HG02943 (cell line): ENCODE results near the gene ELMOD1.

ENCODE experiments used
- ATAC-seq: cut with Tn5 transposase; IDR thresholded peaks from one replicate; pipeline ENCODE4 v1.9.1; 2021; ENCODE audit warnings: mild to moderate bottlenecking, low read depth, moderate library complexity; ENCODE audit not compliant: unreplicated experiment

ELMOD1 gene

GRCh38 chr11:107625685-107625989, 34.7 kb downstream of the ELMOD1 start:
- ATAC-seq, result no peak

- no peak for ATAC-seq
Observed at GRCh38 chr11:107631043-107631442, 40.1 kb downstream of the ELMOD1 start.

DNA sequence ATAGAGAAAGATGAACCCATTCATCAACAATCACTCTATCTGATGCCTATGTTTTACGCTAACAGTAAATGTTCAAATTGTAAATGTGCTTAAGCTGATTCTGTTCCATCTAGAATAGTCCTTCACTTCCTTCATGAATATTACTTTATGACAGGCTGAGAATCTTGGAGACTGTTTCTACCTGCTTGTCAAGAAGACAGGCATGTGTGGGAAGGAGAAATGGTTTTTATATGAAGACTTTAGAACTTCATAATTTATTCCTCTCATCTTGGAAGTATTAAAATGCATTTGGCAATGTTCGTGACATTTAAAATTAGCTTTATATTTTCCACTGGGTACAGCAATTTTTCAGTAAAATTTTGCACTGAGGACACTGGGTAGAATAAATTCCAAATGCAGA, 41.0 kb downstream of the ELMOD1 start:
- no peak for ATAC-seq

GRCh38 chr11:107646783-107647182, 55.8 kb downstream of the ELMOD1 start:
- ATAC-seq, result no peak

- no peak for ATAC-seq
Observed at GRCh38 chr11:107648242-107648641, 57.3 kb downstream of the ELMOD1 start.

DNA sequence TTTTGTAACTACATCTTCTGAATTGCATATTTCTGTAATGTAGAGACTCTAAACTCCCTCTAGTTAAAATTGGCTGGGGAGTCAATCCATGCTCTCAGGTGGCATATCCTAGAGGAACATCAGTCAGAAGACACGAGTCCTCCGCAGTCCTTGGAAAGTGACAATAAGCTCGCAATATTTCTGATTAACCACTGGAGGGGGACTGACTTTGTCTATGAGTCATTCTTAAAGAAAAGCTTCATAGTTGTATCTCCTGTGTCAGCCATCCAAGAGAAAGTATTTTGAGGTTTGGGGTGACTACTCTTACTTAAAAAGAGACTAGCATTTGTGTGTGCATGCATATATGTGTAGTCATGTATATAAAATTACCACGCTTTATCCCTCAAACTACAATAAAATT, 60.7 kb downstream of the ELMOD1 start:
- ATAC-seq, result no peak

DNA sequence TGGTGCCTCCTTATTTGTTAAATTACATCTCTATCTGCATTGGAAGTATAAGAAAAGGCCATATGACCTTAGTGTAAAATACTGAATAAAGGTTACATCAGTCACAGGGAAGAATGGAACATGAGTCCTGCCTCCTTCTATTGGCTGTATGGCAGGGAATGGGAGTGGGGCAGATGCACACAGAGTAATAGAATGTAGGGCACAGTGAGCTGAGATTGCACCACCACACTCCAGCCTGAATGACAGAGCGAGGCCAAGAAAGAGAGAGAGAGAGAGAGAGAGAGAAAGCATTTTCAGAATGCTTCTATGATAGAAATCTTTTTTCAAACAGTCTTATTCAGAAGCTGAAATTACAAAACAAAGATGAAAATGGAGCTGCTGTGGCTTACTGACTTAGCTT, 62.1 kb downstream of the ELMOD1 start:
- no peak for ATAC-seq

DNA sequence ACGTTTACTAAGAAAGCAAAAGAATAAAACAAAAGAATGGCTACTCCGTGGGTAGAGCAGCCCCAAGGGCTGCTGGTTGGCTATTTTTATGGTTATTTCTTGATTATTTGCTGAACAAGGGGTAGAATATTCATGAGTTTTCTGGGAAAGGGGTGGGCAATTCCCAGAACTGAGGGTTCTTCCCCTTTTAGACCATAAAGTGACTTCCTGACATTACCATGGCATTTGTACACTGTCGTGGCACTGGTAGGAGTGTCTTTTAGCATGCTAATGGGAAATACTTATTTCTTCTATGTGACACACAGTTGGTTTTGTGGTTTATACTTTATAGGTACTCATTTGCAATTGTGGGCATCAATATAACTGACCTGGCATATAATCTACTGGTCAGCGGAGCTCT, 64.7 kb downstream of the ELMOD1 start:
- ATAC-seq, result no peak

- ATAC-seq, result no peak
Observed at GRCh38 chr11:107659310-107659709, 68.4 kb downstream of the ELMOD1 start.

- no peak for ATAC-seq
Observed at GRCh38 chr11:107660066-107660465, 69.1 kb downstream of the ELMOD1 start.

DNA sequence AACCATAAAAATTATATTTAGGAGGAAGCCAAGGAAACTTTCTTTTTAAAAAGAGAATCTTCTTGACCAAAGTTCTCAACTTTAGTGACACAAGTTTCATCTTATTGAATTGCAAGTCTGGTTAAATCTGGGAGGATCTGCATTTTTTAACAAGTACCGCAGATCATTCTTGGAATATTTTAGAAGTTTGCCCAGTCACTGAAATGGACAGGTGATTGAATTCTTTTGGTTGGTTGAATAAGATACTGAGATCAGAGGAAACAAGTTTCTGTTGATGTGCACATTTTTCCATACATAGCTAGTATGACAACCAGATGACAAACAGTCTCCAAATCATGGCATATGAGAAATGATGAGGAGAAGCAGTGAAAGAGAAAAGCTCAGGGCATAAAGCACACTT, 70.7 kb downstream of the ELMOD1 start:
- ATAC-seq, result no peak

GRCh38 chr11:107665018-107665417, 74.1 kb downstream of the ELMOD1 start:
- no peak for ATAC-seq

DNA sequence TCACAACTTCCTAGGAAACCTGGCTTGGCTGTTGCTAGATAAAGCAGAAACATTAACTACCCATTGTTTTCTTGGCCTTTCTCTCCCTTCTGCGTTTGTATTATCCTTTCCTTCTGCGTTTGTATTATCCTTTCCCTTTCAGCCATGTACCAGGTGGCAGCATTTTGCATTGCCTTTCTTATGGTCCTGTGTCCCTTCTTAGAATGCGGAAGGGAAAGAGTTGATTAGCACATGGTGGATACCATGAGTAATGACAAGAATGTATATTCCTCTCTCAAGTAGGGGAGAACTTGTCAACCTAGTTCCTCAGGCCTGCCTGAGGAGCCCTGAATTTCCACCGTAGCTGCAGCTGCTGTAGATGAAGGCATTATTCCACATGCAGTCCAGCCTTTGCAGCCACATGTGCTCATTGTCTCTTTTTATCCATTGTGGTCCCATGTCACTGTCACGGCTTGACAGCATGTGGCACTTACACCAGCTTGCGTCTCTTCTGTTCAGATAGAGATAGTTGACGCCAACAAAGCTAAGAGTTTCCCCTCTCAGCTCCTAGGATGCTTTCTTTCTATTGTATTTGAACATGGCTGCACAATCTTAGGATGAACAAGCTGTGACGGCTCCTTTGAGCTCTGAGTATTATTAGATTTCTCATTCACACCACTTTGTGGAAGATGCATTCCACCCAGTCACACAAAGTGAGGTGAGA, 76.1 kb downstream of the ELMOD1 start:
- ATAC-seq, result no peak

GRCh38 chr11:107669191-107669740, 78.3 kb downstream of the ELMOD1 start:
- ATAC-seq, result no peak

- ATAC-seq, result no peak
Observed at GRCh38 chr11:107669893-107670601, 79.1 kb downstream of the ELMOD1 start.

DNA sequence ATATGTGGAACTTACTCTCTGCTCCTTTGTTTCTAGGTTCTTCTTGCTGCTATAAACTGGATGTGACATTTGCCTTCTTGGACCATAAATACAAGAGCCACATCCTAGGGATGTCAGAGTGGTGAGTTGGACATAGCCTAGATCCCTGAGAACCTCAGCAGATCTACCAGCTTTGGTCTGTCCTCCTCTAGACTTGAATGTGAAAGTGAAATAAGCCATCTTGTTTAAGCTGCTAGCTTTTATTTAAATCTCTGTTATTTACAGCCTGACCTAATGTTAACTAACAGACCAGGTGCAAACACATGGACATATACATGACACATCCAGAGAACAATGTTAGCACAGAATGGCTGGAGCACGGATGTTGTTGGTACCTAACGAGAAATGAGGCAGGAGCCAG, 85.0 kb downstream of the ELMOD1 start:
- no peak for ATAC-seq

GRCh38 chr11:107676336-107677057, 85.5 kb downstream of the ELMOD1 start:
- no peak for ATAC-seq

DNA sequence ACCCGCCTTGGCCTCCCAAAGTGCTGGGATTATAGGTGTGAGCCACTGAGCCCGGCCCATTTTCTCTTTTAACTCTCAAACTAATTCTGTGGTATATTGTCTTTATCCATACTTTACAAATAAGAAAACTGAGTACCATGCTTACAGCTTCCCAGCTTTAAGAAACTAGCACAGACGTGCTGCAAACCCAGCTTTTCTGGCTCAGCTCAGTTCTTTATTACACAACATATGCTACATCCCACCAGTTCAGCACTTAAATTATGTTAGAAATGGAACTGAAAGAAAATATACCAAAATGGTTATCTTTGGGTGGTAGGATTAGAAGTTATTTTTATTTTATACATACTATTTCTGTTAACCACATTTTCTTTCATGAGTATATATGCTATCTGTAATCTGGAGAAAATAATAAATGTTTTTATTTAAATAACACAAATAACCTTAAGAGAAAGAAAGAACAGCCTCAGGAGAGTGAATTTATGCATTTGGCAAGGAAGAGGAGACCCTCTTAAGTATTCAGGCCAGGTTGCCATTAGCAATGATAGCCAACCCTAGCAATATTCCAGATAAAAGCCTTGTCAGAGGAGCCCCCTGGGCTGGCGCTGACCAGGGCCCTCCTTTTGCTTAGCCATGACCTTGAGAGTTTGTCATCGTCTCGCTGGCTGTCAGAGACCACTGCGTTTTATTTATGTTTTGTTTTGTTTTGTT, 87.1 kb downstream of the ELMOD1 start:
- no peak for ATAC-seq

- no peak for ATAC-seq
Observed at GRCh38 chr11:107678632-107678971, 87.7 kb downstream of the ELMOD1 start.

DNA sequence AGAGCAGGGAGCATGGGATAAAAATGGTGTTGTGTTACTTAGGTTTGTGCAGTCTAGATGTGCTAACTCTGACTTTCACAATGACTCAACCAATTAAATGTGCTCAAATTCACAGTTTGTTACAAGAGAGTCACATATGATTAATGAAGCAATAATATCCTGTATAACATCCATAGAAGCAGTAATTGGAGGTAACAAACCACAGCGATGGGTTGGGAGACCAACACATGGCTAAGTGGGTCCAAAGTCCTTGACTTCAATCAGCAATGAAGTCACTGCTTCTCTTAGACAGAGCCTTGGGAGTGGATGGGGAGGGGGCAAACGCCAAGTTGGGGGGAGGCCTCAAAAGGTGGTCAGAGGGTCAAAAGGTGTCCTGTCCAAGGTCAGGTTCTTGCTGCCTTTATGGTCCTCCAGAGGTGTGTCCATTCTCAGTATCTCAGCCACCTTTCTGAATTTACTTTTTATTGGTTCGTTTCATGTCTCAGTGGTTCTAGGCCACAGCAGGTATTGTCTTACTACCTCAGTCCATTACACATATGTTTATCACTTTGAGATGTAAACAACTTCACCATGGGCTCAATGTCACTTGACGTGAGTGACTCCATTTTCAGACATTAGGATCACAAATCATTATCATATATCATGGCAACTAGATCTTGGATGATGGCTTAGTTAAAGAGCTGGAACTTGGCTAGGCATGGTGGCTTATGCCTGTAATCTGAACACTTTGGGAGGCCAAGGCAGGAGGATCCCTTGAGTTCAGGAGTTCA, 88.5 kb downstream of the ELMOD1 start:
- no peak for ATAC-seq
